ENCODE data around the gene KIF23.

The KIF23 gene

GRCh38 chr15:69417581-69417980, 3.4 kb downstream of the KIF23 start:
- H3K4me3 ChIP-seq (ENCODE audit: low read depth, low read length), result no peak overlapping the region
- TF ChIP-seq CTCF (IDR thresholded peaks at IDR 0.05; ENCODE audit: low read depth, low read length), result no peak

GRCh38 chr15:69421498-69421897, 7.3 kb downstream of the KIF23 start:
- Histone ChIP-seq H3K4me3 (ENCODE audit: low read depth, low read length) (no peak overlapping the region), H3K9me3 (ENCODE audit: severe bottlenecking) (no peaks in the 10 kb centered on the region), H3K36me3 (peaks cover 98% of the 10 kb centered on the region), H3K27me3 (ENCODE audit: insufficient read depth, low read depth, severe bottlenecking) (no peaks in the 10 kb centered on the region), H3K27ac (no peak overlapping the region)
- no peak for TF ChIP-seq CTCF (IDR thresholded peaks at IDR 0.05; ENCODE audit: low read depth, low read length)
- DNase-seq, result no peak

More at GRCh38 chr15:69417581-69417980, 3.4 kb downstream of the KIF23 start:
- DNase-seq, result no peak
- no peak overlapping the region for H3K27ac ChIP-seq
- no peaks in the 10 kb centered on the region for H3K27me3 ChIP-seq (ENCODE audit: insufficient read depth, low read depth, severe bottlenecking)
- peaks cover 65% of the 10 kb centered on the region for H3K36me3 ChIP-seq
- H3K9me3 ChIP-seq (ENCODE audit: severe bottlenecking), result no peaks in the 10 kb centered on the region

GRCh38 chr15:69422336-69422895, 8.3 kb downstream of the KIF23 start:
- Histone ChIP-seq H3K27me3 (ENCODE audit: insufficient read depth, low read depth, severe bottlenecking) (no peaks in the 10 kb centered on the region), H3K4me3 (ENCODE audit: low read depth, low read length) (no peak overlapping the region), H3K9me3 (ENCODE audit: severe bottlenecking) (no peaks in the 10 kb centered on the region), H3K36me3 (peaks cover 98% of the 10 kb centered on the region), H3K27ac (no peak overlapping the region)
- DNase-seq, result no peak
- TF ChIP-seq CTCF (IDR thresholded peaks at IDR 0.05; ENCODE audit: low read depth, low read length), result no peak

- TF ChIP-seq CTCF (IDR thresholded peaks at IDR 0.05; ENCODE audit: low read depth, low read length), result no peak
- Histone ChIP-seq H3K27ac (no peak overlapping the region), H3K36me3 (peaks cover 97% of the 10 kb centered on the region), H3K4me3 (ENCODE audit: low read depth, low read length) (no peak overlapping the region), H3K27me3 (ENCODE audit: insufficient read depth, low read depth, severe bottlenecking) (no peaks in the 10 kb centered on the region), H3K9me3 (ENCODE audit: severe bottlenecking) (no peaks in the 10 kb centered on the region)
- DNase-seq, result no peak
Measured at GRCh38 chr15:69424001-69424400, 9.9 kb downstream of the KIF23 start.

- H3K27me3 ChIP-seq (ENCODE audit: insufficient read depth, low read depth, severe bottlenecking), result no peaks in the 10 kb centered on the region
- DNase-seq, result no peak
- H3K4me3 ChIP-seq (ENCODE audit: low read depth, low read length), result no peak overlapping the region
- H3K9me3 ChIP-seq (ENCODE audit: severe bottlenecking), result no peaks in the 10 kb centered on the region
- H3K27ac ChIP-seq, result no peak overlapping the region
- peaks cover 97% of the 10 kb centered on the region for H3K36me3 ChIP-seq
- TF ChIP-seq CTCF (IDR thresholded peaks at IDR 0.05; ENCODE audit: low read depth, low read length), result no peak
Measured at GRCh38 chr15:69424748-69425413, 10.7 kb downstream of the KIF23 start.

GRCh38 chr15:69433831-69434230, 19.7 kb downstream of the KIF23 start:
- H3K36me3 ChIP-seq, result peaks cover 92% of the 10 kb centered on the region
- no peak overlapping the region for H3K27ac ChIP-seq
- H3K27me3 ChIP-seq (ENCODE audit: insufficient read depth, low read depth, severe bottlenecking), result no peaks in the 10 kb centered on the region
- TF ChIP-seq CTCF (IDR thresholded peaks at IDR 0.05; ENCODE audit: low read depth, low read length), result no peak
- H3K4me3 ChIP-seq (ENCODE audit: low read depth, low read length), result no peak overlapping the region
- no peaks in the 10 kb centered on the region for H3K9me3 ChIP-seq (ENCODE audit: severe bottlenecking)
- no peak for DNase-seq

All from WERI-Rb-1 (cell line).